Activated CD8-positive, alpha-beta memory T cell treated with anti-CD3 and anti-CD28 coated beads, Interleukin-2, amount 10 ng/mL, durations not matched to agents 7 days and 5 days (primary cell): ENCODE measurements around the gene CD74. TPM values are rescaled to one million over a fixed set of nuclear protein-coding genes. Genes with fewer than 3 reads are reported as not detected.

ENCODE experiments used
- ATAC-seq: fragments of 150-1000 bp; cut with Tn5 transposase; one replicate; pipeline ENCODE4 v1.10.0; 2021; ENCODE audit warnings: moderate library complexity
- CTCF ChIA-PET: fragments of 350-600 bp; sonication (Branson Sonifier 250); formaldehyde crosslinking; loops from one replicate; lab custom pipeline; 2021; ENCODE audit warnings: antibody characterized with exemption; lab: Charles Lee
- DNase-seq: peaks from one replicate; pipeline ENCODE4 v3.0.0-alpha.2; 2020
- H3K27ac Mint-ChIP-seq: one replicate; pipeline ENCODE4 v1.8.0; 2021; ENCODE audit warnings: mild to moderate bottlenecking, mixed read lengths
- H3K27me3 Mint-ChIP-seq: one replicate; pipeline ENCODE4 v1.8.0; 2021; ENCODE audit warnings: mixed read lengths
- H3K36me3 Mint-ChIP-seq: one replicate; pipeline ENCODE4 v1.8.0; 2021; ENCODE audit warnings: mild to moderate bottlenecking, mixed read lengths
- H3K4me1 Mint-ChIP-seq: one replicate; pipeline ENCODE4 v1.8.0; 2021; ENCODE audit warnings: mixed read lengths
- H3K4me3 Mint-ChIP-seq: one replicate; pipeline ENCODE4 v1.8.0; 2021; ENCODE audit warnings: mild to moderate bottlenecking, moderate library complexity, mixed read lengths
- H3K9me3 Mint-ChIP-seq: one replicate; pipeline ENCODE4 v1.8.0; 2022; ENCODE audit warnings: low read depth, mixed read lengths
- total RNA-seq, 2 experiments: library from RNA; stranded (reverse); gene quantifications; one replicate each; pipeline ENCODE4 v1.2.3, GENCODE V29; 2021

Gene CD74
- total RNA-seq, 2 experiments from 2014 or later: 1,513 to 1,561 TPM

DNA sequence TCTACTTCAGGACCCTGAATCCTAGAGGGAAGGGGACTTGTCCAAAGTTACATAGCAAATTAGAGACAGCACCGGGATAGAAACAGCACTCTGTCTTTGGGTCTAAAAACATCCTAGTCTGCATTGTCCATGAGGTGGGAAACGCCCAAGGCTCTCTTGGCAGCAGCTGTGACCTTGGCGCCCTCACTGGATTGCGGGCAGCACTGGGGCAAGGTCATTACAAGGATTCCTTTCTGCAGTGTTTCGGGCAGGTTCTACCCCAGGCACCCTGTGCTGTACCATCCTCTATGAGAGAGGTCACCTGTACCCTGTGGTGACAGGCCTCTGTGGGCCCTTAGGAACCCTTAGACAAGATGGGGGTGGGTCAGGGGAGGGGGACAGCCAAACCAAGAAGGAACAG lies 8.6 kb downstream of the CD74 start:
- DNase-seq (no peak), ATAC-seq (no peak)
- Mint-ChIP-seq H3K9me3 (no peaks in the 10 kb centered on the region), H3K27me3 (no peaks in the 10 kb centered on the region), H3K36me3 (peaks cover 66% of the 10 kb centered on the region), H3K4me1 (peaks cover 40% of the 10 kb centered on the region), H3K27ac (peak overlapping the region; percentile 32), H3K4me3 (no peak overlapping the region)
- CTCF ChIA-PET: interaction anchor here (1.3 kb wide), 1 partner anchor 32 kb away, joined by 3 read pairs; no protein-coding TSS in a partner anchor

DNA sequence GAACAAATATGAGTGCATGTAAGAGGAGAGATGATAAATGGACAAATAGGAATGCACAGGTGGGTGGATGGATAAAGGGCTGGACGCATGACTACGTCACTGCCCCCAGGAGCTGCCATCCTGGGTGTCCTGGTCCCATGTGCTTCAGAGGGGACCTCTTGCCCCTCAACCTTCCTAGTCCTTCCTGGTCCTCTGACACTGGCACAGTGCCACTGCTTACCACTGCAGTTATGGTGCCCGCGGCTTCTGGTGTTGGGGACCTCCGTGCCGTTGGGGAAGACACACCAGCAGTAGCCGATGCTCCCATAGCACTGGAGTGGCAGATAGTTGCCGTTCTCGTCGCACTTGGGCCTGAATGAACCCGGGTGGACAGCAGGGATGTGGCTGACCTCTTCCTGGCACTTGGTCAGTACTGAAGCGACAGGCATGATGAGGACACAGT lies 9.8 kb downstream of the CD74 start:
- Mint-ChIP-seq H3K9me3 (no peaks in the 10 kb centered on the region), H3K4me3 (no peak overlapping the region), H3K36me3 (peaks cover 58% of the 10 kb centered on the region), H3K27ac (peak overlapping the region; percentile 19), H3K27me3 (no peaks in the 10 kb centered on the region), H3K4me1 (peaks cover 39% of the 10 kb centered on the region)
- ATAC-seq: no peak
- no peak for DNase-seq
- CTCF ChIA-PET: no interaction called here

- peak overlapping the region; percentile 19 for H3K27ac Mint-ChIP-seq
- DNase-seq (no peak), ATAC-seq (no peak)
- no peaks in the 10 kb centered on the region for H3K27me3 Mint-ChIP-seq
- peaks cover 54% of the 10 kb centered on the region for H3K36me3 Mint-ChIP-seq
- peaks cover 36% of the 10 kb centered on the region for H3K4me1 Mint-ChIP-seq
- no peaks in the 10 kb centered on the region for H3K9me3 Mint-ChIP-seq
- CTCF ChIA-PET: interaction anchor here (1.3 kb wide), 1 partner anchor 649 kb away, joined by 3 read pairs; no protein-coding TSS in a partner anchor
- H3K4me3 Mint-ChIP-seq: no peak overlapping the region
These were observed 10.4 kb downstream of the CD74 start for GRCh38 chr5:150402229-150402773.

- H3K27ac Mint-ChIP-seq: peak overlapping the region; percentile 82
- H3K9me3 Mint-ChIP-seq: no peaks in the 10 kb centered on the region
- CTCF ChIA-PET: interaction anchor here (1.0 to 8.2 kb wide), 5 partner anchors 9 to 650 kb away, joined by 3 to 87 read pairs (median 15); no protein-coding TSS in a partner anchor
- peaks cover 48% of the 10 kb centered on the region for H3K36me3 Mint-ChIP-seq
- H3K27me3 Mint-ChIP-seq: no peaks in the 10 kb centered on the region
- DNase-seq (no peak), ATAC-seq (no peak)
- peaks cover 33% of the 10 kb centered on the region for H3K4me1 Mint-ChIP-seq
- no peak overlapping the region for H3K4me3 Mint-ChIP-seq
These were observed 11.1 kb downstream of the CD74 start for GRCh38 chr5:150401376-150402228.

GRCh38 chr5:150401076-150401375 lies 11.7 kb downstream of the CD74 start:
- Mint-ChIP-seq H3K4me3 (no peak overlapping the region), H3K36me3 (peaks cover 47% of the 10 kb centered on the region), H3K4me1 (peaks cover 33% of the 10 kb centered on the region), H3K9me3 (no peaks in the 10 kb centered on the region), H3K27me3 (no peaks in the 10 kb centered on the region), H3K27ac (peak overlapping the region; percentile 82)
- CTCF ChIA-PET: interaction anchor here (1.0 to 8.2 kb wide), 7 partner anchors 10 to 651 kb away, joined by 3 to 87 read pairs (median 15); partner anchors contain the start of gene RPS14
- ATAC-seq (no peak), DNase-seq (no peak)

GRCh38 chr5:150400316-150401075 lies 12.2 kb downstream of the CD74 start:
- Mint-ChIP-seq H3K36me3 (peaks cover 47% of the 10 kb centered on the region), H3K4me3 (no peak overlapping the region), H3K27ac (peak overlapping the region; percentile 82), H3K27me3 (no peaks in the 10 kb centered on the region), H3K4me1 (peaks cover 33% of the 10 kb centered on the region), H3K9me3 (no peaks in the 10 kb centered on the region)
- DNase-seq (no peak), ATAC-seq (no peak)
- CTCF ChIA-PET: interaction anchor here (1.0 to 8.2 kb wide), 9 partner anchors 10 to 651 kb away, joined by 3 to 87 read pairs (median 15); partner anchors contain the start of gene RPS14

DNA sequence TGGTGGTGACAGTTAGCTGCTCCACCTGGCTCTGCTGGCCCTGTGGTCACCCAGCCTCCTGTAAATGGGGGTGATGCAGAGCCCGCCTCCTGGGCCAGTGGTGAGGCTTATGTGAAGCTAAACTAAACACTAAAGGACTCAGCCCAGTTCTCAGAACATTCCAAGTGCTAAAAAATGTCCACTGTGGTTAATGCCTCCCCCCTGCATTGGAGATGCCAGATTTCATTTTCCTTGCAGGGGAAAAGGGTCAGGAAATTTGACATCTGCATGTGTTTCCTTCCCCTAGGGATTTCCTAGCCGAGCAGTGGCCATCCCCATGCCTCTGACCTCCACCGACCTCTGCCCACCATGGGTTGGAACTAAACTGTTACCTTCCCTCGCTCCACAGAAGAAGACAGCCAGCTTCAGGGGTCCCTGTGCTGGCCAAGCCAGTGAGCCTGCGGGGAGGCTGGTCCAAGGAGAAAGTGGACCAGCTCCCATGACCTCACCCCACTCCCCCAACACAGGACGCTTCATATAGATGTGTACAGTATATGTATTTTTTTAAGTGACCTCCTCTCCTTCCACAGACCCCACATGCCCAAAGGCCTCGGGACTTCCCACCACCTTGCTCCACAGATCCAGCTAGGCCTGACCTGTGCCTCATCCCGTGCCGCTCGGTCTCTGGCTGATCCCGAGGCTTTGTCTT lies 13.0 kb downstream of the CD74 start:
- Mint-ChIP-seq H3K4me3 (no peak overlapping the region), H3K27me3 (no peaks in the 10 kb centered on the region), H3K27ac (peak overlapping the region; percentile 82), H3K4me1 (peaks cover 33% of the 10 kb centered on the region), H3K9me3 (no peaks in the 10 kb centered on the region), H3K36me3 (peaks cover 45% of the 10 kb centered on the region)
- DNase-seq: peak; percentile 68
- CTCF ChIA-PET: interaction anchor here (0.7 to 8.2 kb wide), 14 partner anchors 9 to 51 kb away, joined by 3 to 87 read pairs (median 8); partner anchors contain the start of genes CD74, RPS14 and TCOF1
- ATAC-seq: peak; percentile 34

DNA sequence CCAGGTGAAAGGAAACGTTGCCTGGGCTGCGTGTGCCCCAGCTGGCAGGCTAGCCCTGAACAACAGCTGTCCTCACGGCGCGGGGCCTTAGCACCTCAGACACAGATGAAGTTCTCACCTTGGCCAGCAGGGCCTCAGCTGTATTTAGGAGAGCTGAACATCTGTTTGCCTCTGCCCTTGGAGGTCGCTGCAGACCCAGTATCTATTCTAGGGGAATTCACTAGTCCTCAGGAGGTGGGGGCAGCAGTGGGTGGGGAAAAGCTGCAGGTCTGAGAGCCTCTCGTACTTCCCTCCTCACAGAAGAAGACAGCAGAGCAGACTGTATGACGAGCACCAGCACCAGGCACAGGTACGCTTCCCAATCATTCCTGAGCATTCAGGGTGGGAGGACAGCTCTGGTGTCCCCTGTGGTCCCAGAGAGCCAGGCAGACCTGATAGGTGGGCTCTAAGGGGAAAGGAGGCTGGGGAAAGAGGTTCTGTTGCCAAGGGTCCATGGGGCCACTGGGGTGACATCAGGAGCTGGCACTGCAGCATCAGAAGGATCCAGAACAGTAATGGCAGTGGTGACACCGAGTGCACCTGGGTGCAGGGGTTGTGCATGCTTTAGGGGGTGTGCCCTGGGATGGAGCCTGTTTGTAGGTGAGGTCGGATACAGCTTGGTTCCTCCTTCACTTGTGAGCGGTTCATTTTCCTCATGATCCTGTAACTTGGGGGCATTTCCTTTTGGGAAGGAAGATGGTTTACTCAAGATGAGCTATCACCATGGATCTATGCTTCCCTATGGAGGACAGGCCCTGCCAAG lies 13.8 kb downstream of the CD74 start:
- Mint-ChIP-seq H3K4me1 (peaks cover 33% of the 10 kb centered on the region), H3K36me3 (peaks cover 43% of the 10 kb centered on the region), H3K9me3 (no peaks in the 10 kb centered on the region), H3K27ac (peak overlapping the region; percentile 82), H3K27me3 (no peaks in the 10 kb centered on the region), H3K4me3 (no peak overlapping the region)
- DNase-seq: peak; percentile 69
- CTCF ChIA-PET: interaction anchor here (0.7 to 8.2 kb wide), 15 partner anchors 8 to 52 kb away, joined by 3 to 87 read pairs (median 6); partner anchors contain the start of genes CD74, RPS14 and TCOF1
- ATAC-seq: peak; percentile 54

GRCh38 chr5:150397782-150398721 lies 14.7 kb downstream of the CD74 start:
- CTCF ChIA-PET: interaction anchor here (1.0 to 8.2 kb wide), 14 partner anchors 7 to 53 kb away, joined by 3 to 87 read pairs (median 8); partner anchors contain the start of genes CD74, RPS14 and TCOF1
- Mint-ChIP-seq H3K4me3 (no peak overlapping the region), H3K36me3 (peaks cover 43% of the 10 kb centered on the region), H3K27me3 (no peaks in the 10 kb centered on the region), H3K9me3 (no peaks in the 10 kb centered on the region), H3K27ac (peak overlapping the region; percentile 82), H3K4me1 (peaks cover 36% of the 10 kb centered on the region)
- no peak for DNase-seq
- ATAC-seq: no peak

DNA sequence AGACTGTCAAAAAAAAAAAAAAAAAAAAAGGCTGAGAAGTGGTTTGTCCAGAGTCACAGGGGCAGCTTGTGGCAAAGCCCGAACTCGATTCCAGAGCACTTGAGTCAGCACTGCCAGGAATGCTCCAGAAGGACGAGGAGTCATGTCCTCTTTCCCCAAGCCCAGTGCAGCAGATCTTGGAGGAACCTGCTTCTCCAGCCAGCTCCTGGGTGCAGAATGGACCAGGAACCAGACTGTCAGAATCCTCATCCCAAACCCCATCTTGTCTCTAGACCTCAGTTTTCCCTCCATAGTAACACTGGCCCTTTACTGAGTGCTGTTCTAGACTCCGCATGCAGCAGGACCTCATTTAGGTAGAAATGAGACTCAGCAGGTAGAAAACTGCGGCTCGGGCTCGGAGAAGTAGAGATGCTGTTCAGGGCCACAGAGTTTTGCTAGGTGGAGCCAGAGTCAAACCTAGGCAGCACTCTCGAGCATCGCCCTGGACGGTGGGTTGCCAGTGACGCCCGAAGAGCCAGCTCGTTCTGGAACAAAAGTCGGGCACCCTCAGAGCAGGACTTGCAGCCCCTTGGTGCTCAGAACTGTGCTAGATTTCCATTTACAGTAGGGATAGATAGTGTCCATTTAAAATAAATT lies 15.4 kb downstream of the CD74 start:
- H3K36me3 Mint-ChIP-seq: peaks cover 39% of the 10 kb centered on the region

More for the DNA sequence above, 15.4 kb downstream of the CD74 start:
- no peaks in the 10 kb centered on the region for H3K9me3 Mint-ChIP-seq
- no peak for ATAC-seq
- H3K4me1 Mint-ChIP-seq: peaks cover 36% of the 10 kb centered on the region
- no peaks in the 10 kb centered on the region for H3K27me3 Mint-ChIP-seq
- no peak for DNase-seq
- H3K4me3 Mint-ChIP-seq: no peak overlapping the region
- CTCF ChIA-PET: interaction anchor here (0.6 to 8.2 kb wide), 13 partner anchors 9 to 262 kb away, joined by 3 to 87 read pairs (median 3); partner anchors contain the start of gene RPS14
- no peak overlapping the region for H3K27ac Mint-ChIP-seq
